ENCODE data around the gene EDRF1. TPM values are rescaled to one million over a fixed set of nuclear protein-coding genes. Genes with fewer than 3 reads are reported as not detected.

Gene EDRF1
- total and polyA plus RNA-seq, 2 of the 8 experiments (the other 6 are each of a cell fraction or from before 2014, with no cell fraction given): 19.9 to 37.8 TPM

- H3K4me1 ChIP-seq (replicated peaks in 1 of 4; ENCODE audit: control insufficient read depth in 3 of 4, insufficient read depth in 4 of 4, low read length in 3 of 4): no peaks in the 10 kb centered on the region
- H3K79me2 ChIP-seq (ENCODE audit: control insufficient read depth in 1 of 2, insufficient read depth in 2 of 2, low read length in 2 of 2): no peaks in the 10 kb centered on the region
- no peak for TF ChIP-seq POU5F1 (IDR thresholded peaks at IDR 0.05; ENCODE audit: low read depth, low read length)
- TF ChIP-seq KDM5A (IDR thresholded peaks at IDR 0.05; ENCODE audit: low read length): no peak
- TF ChIP-seq RNF2 (IDR thresholded peaks at IDR 0.05; ENCODE audit: borderline replicate concordance, low read depth, low read length, missing control alignments, poor library complexity, severe bottlenecking): no peak
- TF ChIP-seq JUN (IDR thresholded peaks at IDR 0.05; ENCODE audit: low read depth, low read length): no peak
- TF ChIP-seq, protein P1, sequence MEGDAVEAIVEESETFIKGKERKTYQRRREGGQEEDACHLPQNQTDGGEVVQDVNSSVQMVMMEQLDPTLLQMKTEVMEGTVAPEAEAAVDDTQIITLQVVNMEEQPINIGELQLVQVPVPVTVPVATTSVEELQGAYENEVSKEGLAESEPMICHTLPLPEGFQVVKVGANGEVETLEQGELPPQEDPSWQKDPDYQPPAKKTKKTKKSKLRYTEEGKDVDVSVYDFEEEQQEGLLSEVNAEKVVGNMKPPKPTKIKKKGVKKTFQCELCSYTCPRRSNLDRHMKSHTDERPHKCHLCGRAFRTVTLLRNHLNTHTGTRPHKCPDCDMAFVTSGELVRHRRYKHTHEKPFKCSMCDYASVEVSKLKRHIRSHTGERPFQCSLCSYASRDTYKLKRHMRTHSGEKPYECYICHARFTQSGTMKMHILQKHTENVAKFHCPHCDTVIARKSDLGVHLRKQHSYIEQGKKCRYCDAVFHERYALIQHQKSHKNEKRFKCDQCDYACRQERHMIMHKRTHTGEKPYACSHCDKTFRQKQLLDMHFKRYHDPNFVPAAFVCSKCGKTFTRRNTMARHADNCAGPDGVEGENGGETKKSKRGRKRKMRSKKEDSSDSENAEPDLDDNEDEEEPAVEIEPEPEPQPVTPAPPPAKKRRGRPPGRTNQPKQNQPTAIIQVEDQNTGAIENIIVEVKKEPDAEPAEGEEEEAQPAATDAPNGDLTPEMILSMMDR (IDR thresholded peaks at IDR 0.05; ENCODE audit: control extremely low read depth in 1 of 3, insufficient read depth in 1 of 3, low read depth in 1 of 3, low read length in 3 of 3): peak in 2 of 3 experiments; percentile 10 to 26; a peak in 2 of 4 replicates
- peak; percentile 10 to 24; a peak in 1 of 4 replicates for TF ChIP-seq RAD21 (IDR thresholded peaks at IDR 0.05 in 1 of 2, conservative IDR thresholded peaks at IDR 0.05 in 1 of 2; ENCODE audit: low read depth in 2 of 2, low read length in 2 of 2)
These were observed 21.0 kb upstream of the EDRF1 start for GRCh38 chr10:125698481-125698998.

More at GRCh38 chr10:125698481-125698998, 21.0 kb upstream of the EDRF1 start:
- H3K4me3 ChIP-seq (ENCODE audit: extremely low read depth in 1 of 4, insufficient read depth in 2 of 4, low read depth in 3 of 4, low read length in 4 of 4): no peak overlapping the region
- H3K36me3 ChIP-seq (ENCODE audit: control insufficient read depth in 2 of 4, insufficient read depth in 4 of 4, low read length in 3 of 4): no peaks in the 10 kb centered on the region
- WGBS, 2 experiments (ENCODE audit: extremely low coverage in 1 of 2, insufficient coverage in 1 of 2, insufficient read length in 1 of 2, insufficient replicate concordance in 2 of 2, low coverage in 1 of 2, low lambda C conversion rate in 2 of 2, missing lambda C conversion rate in 1 of 2): 89% methylated on average over 9 of the region's 9 CpGs; no CpG with 5 or more reads in 1 of the 2 experiments
- peaks cover 0 to 4% of the 10 kb centered on the region in 2 experiments; a peak in 1 of 4 replicates for H3K9me3 ChIP-seq (ENCODE audit: insufficient read depth in 2 of 2, low read depth in 1 of 2, low read length in 1 of 2)
- H3K14ac ChIP-seq (ENCODE audit: insufficient read length): no peak overlapping the region
- DNase-seq (ENCODE audit: low read depth in 1 of 2, low spot score in 2 of 2): no peak
- H3K79me1 ChIP-seq (ENCODE audit: low read depth, low read length): no peaks in the 10 kb centered on the region
- H2BK15ac ChIP-seq (ENCODE audit: low read length): no peak overlapping the region
- no peaks in the 10 kb centered on the region for H4K20me1 ChIP-seq (replicated peaks in 1 of 2; ENCODE audit: control insufficient read depth in 1 of 2, insufficient read depth in 2 of 2, low read length in 2 of 2)
- no peak overlapping the region for H2BK5ac ChIP-seq (ENCODE audit: low read depth, low read length)
- no peak overlapping the region for H3K23ac ChIP-seq (ENCODE audit: insufficient read length)
- POLR2A ChIA-PET (ENCODE audit: partially characterized antibody): no interaction called here
- no peak overlapping the region for H2AFZ ChIP-seq (ENCODE audit: low read length)
- no peak overlapping the region for H4K91ac ChIP-seq (replicated peaks; ENCODE audit: insufficient read length, low read length)
- no peak overlapping the region for H3K9ac ChIP-seq (replicated peaks in 1 of 4; ENCODE audit: extremely low read depth in 1 of 4, low read depth in 3 of 4, low read length in 3 of 4)
- no peak overlapping the region for H3K56ac ChIP-seq (replicated peaks; ENCODE audit: insufficient read length, low read depth, low read length)
- H3K4me2 ChIP-seq (ENCODE audit: insufficient read depth in 1 of 2, low read depth in 2 of 2, low read length in 2 of 2): no peak overlapping the region
- H3K27me3 ChIP-seq (replicated peaks in 1 of 4; ENCODE audit: control insufficient read depth in 3 of 4, extremely low read depth in 1 of 4, insufficient read depth in 3 of 4, low read length in 3 of 4): no peaks in the 10 kb centered on the region
- no peak overlapping the region for H3K4ac ChIP-seq (replicated peaks; ENCODE audit: insufficient read length, low read depth, low read length)
- no peaks in the 10 kb centered on the region for H3K23me2 ChIP-seq (ENCODE audit: low read depth, low read length)
- no peak overlapping the region for H4K8ac ChIP-seq (ENCODE audit: extremely low read depth, insufficient read depth, low read length)
- no peak overlapping the region for H3K18ac ChIP-seq (ENCODE audit: extremely low read depth, low read length)
- H2BK20ac ChIP-seq (ENCODE audit: low read length): no peak overlapping the region
- CTCF ChIA-PET (ENCODE audit: partially characterized antibody): interaction anchor here (0.5 to 0.9 kb wide), 2 partner anchors 9 to 116 kb away, joined by 3 to 4 read pairs; no protein-coding TSS in a partner anchor
- no peak overlapping the region for H3K27ac ChIP-seq (ENCODE audit: low read depth, low read length)
- H4K5ac ChIP-seq (ENCODE audit: insufficient read length, low read depth, low read length): no peak overlapping the region
- H2BK12ac ChIP-seq (ENCODE audit: low read depth, low read length): no peak overlapping the region
- no peak for FAIRE-seq
- H2BK120ac ChIP-seq (replicated peaks; ENCODE audit: low read depth, low read length): no peak overlapping the region
- no peak overlapping the region for H2AK5ac ChIP-seq (ENCODE audit: low read depth, low read length)
